ES-I3 (cell line): Measurements from ENCODE around the gene TMEM59L.
"Not testable (repeated sequence)": the region's sequence is repeated elsewhere in the genome, so short reads cannot be mapped to it uniquely, and the experiment has no call there.

ENCODE experiments used
- H3K36me3 ChIP-seq: 2 replicates; pipeline ENCODE4 v1.6.1; 2013; ENCODE audit warnings: mild to moderate bottlenecking, low read length, control low read depth, moderate library complexity; ENCODE audit not compliant: insufficient read depth
- H3K4me1 ChIP-seq: 2 replicates; pipeline ENCODE4 v1.6.1; 2013; ENCODE audit warnings: mild to moderate bottlenecking, control low read depth, low read length; ENCODE audit not compliant: insufficient read depth
- H3K9ac ChIP-seq: 2 replicates; pipeline ENCODE4 v1.6.1; 2013; ENCODE audit warnings: low read depth, mild to moderate bottlenecking, low read length, moderate library complexity
- H3K9me3 ChIP-seq: 2 replicates; pipeline ENCODE4 v1.6.1; 2013; ENCODE audit warnings: mild to moderate bottlenecking, low read length, moderate library complexity; ENCODE audit not compliant: control insufficient read depth, insufficient read depth

TMEM59L gene

GRCh38 chr19:18600692-18601397 is 11.8 kb upstream of the TMEM59L start:
- H3K9ac ChIP-seq, H3K36me3 ChIP-seq, H3K9me3 ChIP-seq: not testable (repeated sequence)
- peaks cover 11% of the 10 kb centered on the region; the same call in 1 of the 2 replicates for H3K4me1 ChIP-seq

GRCh38 chr19:18601875-18602274 is 10.8 kb upstream of the TMEM59L start:
- H3K9ac ChIP-seq, result no peak overlapping the region

GRCh38 chr19:18603255-18603957 is 9.3 kb upstream of the TMEM59L start:
- Histone ChIP-seq H3K9me3 (no peaks in the 10 kb centered on the region), H3K9ac (peak overlapping the region; percentile 27; the same call in 1 of the 2 replicates), H3K4me1 (peaks cover 8% of the 10 kb centered on the region; the same call in 1 of the 2 replicates), H3K36me3 (no peaks in the 10 kb centered on the region)

More at GRCh38 chr19:18601875-18602274, 10.8 kb upstream of the TMEM59L start:
- peaks cover 8% of the 10 kb centered on the region; the same call in 1 of the 2 replicates for H3K4me1 ChIP-seq
- no peaks in the 10 kb centered on the region for H3K36me3 ChIP-seq
- no peaks in the 10 kb centered on the region for H3K9me3 ChIP-seq

- Histone ChIP-seq H3K9ac (peak overlapping the region; percentile 27; the same call in 1 of the 2 replicates), H3K4me1 (peaks cover 8% of the 10 kb centered on the region; the same call in 1 of the 2 replicates), H3K9me3 (no peaks in the 10 kb centered on the region)
Measured at GRCh38 chr19:18603958-18604819, 8.5 kb upstream of the TMEM59L start.

GRCh38 chr19:18604820-18605159 is 7.9 kb upstream of the TMEM59L start:
- peaks cover 12% of the 10 kb centered on the region; the same call in 1 of the 2 replicates for H3K4me1 ChIP-seq
- no peak overlapping the region for H3K9ac ChIP-seq
- no peaks in the 10 kb centered on the region for H3K36me3 ChIP-seq
- H3K9me3 ChIP-seq, result no peaks in the 10 kb centered on the region

More at GRCh38 chr19:18603958-18604819, 8.5 kb upstream of the TMEM59L start:
- H3K36me3 ChIP-seq, result no peaks in the 10 kb centered on the region

- Histone ChIP-seq H3K36me3 (no peaks in the 10 kb centered on the region), H3K9ac (no peak overlapping the region; the same call in 1 of the 2 replicates)
Measured at GRCh38 chr19:18605196-18605545, 7.5 kb upstream of the TMEM59L start.

GRCh38 chr19:18605546-18606280 is 7.0 kb upstream of the TMEM59L start:
- Histone ChIP-seq H3K4me1 (peaks cover 19% of the 10 kb centered on the region), H3K9me3 (no peaks in the 10 kb centered on the region), H3K9ac (0 out of 2 replicates have a peak overlapping the region, but pooled peaks have one; percentile 1), H3K36me3 (no peaks in the 10 kb centered on the region)

More at GRCh38 chr19:18605196-18605545, 7.5 kb upstream of the TMEM59L start:
- Histone ChIP-seq H3K9me3 (no peaks in the 10 kb centered on the region), H3K4me1 (peaks cover 16% of the 10 kb centered on the region)

- Histone ChIP-seq H3K9me3 (no peaks in the 10 kb centered on the region), H3K9ac (peak within 1 kb of the TSS; percentile 9; the same call in 1 of the 2 replicates), H3K36me3 (no peaks in the 10 kb centered on the region), H3K4me1 (peaks cover 23% of the 10 kb centered on the region)
Measured at GRCh38 chr19:18606281-18607225, 6.1 kb upstream of the TMEM59L start, which contains the start of gene CRLF1. Gene CRLF1 (minus strand): TSS chr19:18606799. CDS start chr19:18606656, 143 bp downstream.

GRCh38 chr19:18607226-18608101 is 5.2 kb upstream of the TMEM59L start:
- Histone ChIP-seq H3K4me1 (peaks cover 23% of the 10 kb centered on the region), H3K36me3 (no peaks in the 10 kb centered on the region), H3K9me3 (no peaks in the 10 kb centered on the region), H3K9ac (peak overlapping the region; percentile 9; the same call in 1 of the 2 replicates)

- Histone ChIP-seq H3K36me3 (no peaks in the 10 kb centered on the region), H3K4me1 (peaks cover 23% of the 10 kb centered on the region), H3K9me3 (no peaks in the 10 kb centered on the region), H3K9ac (no peak overlapping the region)
Measured at GRCh38 chr19:18608102-18608804, 4.4 kb upstream of the TMEM59L start.

GRCh38 chr19:18608805-18609716 is 3.6 kb upstream of the TMEM59L start:
- Histone ChIP-seq H3K4me1 (peaks cover 22% of the 10 kb centered on the region), H3K9ac (no peak overlapping the region), H3K9me3 (no peaks in the 10 kb centered on the region), H3K36me3 (no peaks in the 10 kb centered on the region)
